Coronary artery (tissue), 2 donors: ENCODE measurements around the gene LRP8.
A peak's percentile ranks its signal among the peaks of the same experiment; 100 is the strongest.

Experiments used
- DNase-seq: peaks from one replicate; pipeline ENCODE4 v3.0.0-alpha.2; 2017; ENCODE audit warnings: low spot score
- H3K27ac ChIP-seq, 2 donors: fragments of 200-600 bp; sonication (generic); one replicate each; pipeline ENCODE4 v1.5.1; 2016 to 2019
- H3K4me3 ChIP-seq: fragments of 200-600 bp; sonication (generic); 2 replicates; pipeline ENCODE4 v1.5.1; 2016; ENCODE audit warnings: mild to moderate bottlenecking, moderate library complexity
- CTCF ChIP-seq: fragments of 200-600 bp; sonication (generic); IDR thresholded peaks from one replicate; pipeline ENCODE4 v1.5.1; 2019; ENCODE audit warnings: antibody characterized with exemption

The LRP8 gene

GRCh38 chr1:53361541-53361961 is 33.7 kb upstream of the LRP8 start:
- H3K27ac ChIP-seq = no peak overlapping the region
- peak; percentile 65 for DNase-seq
- TF ChIP-seq CTCF = no peak

GRCh38 chr1:53359934-53360276 is 32.0 kb upstream of the LRP8 start:
- Histone ChIP-seq H3K4me3 (no peak overlapping the region), H3K27ac (no peak overlapping the region)
- DNase-seq = no peak
- no peak for TF ChIP-seq CTCF

More at GRCh38 chr1:53361541-53361961, 33.7 kb upstream of the LRP8 start:
- H3K4me3 ChIP-seq = no peak overlapping the region

GRCh38 chr1:53359225-53359933 is 31.5 kb upstream of the LRP8 start:
- TF ChIP-seq CTCF = no peak
- H3K4me3 ChIP-seq = no peak overlapping the region
- peak; percentile 26 for DNase-seq
- H3K27ac ChIP-seq = no peak overlapping the region

GRCh38 chr1:53356637-53357036 is 28.8 kb upstream of the LRP8 start:
- no peak for TF ChIP-seq CTCF
- no peak overlapping the region for H3K4me3 ChIP-seq
- H3K27ac ChIP-seq = no peak overlapping the region
- no peak for DNase-seq

- H3K27ac ChIP-seq = no peak overlapping the region
- DNase-seq = no peak
- TF ChIP-seq CTCF = no peak
- no peak overlapping the region for H3K4me3 ChIP-seq
Measured at GRCh38 chr1:53354119-53354518, 26.2 kb upstream of the LRP8 start.

- no peak overlapping the region for H3K4me3 ChIP-seq
- no peak for TF ChIP-seq CTCF
- no peak overlapping the region for H3K27ac ChIP-seq
- DNase-seq = no peak
Measured at GRCh38 chr1:53352561-53352960, 24.7 kb upstream of the LRP8 start.
